WTC11 (cell line): ENCODE measurements around the gene BCAS3. TPM values are rescaled to one million over a fixed set of nuclear protein-coding genes. Genes with fewer than 3 reads are reported as not detected.

Experiments used
- ATAC-seq: fragments of 200-7000 bp; cut with Tn5 transposase; 2 replicates; pipeline ENCODE4 v1.10.0; 2021; ENCODE audit warnings: mild to moderate bottlenecking, moderate library complexity
- CTCF ChIA-PET: fragments of 300-600 bp; sonication (Branson Sonifier 250); formaldehyde crosslinking; loops from one replicate; lab custom pipeline; 2021; ENCODE audit warnings: antibody characterized with exemption; lab: Charles Lee
- POLR2A ChIA-PET: fragments of 350-600 bp; sonication (Branson Sonifier 250); formaldehyde crosslinking; loops from one replicate; lab custom pipeline; 2021; ENCODE audit warnings: antibody characterized with exemption; lab: Charles Lee
- DNase-seq: peaks from one replicate; pipeline ENCODE4 v3.0.0; 2021; ENCODE audit warnings: low spot score
- H3K27ac Mint-ChIP-seq: 2 replicates; pipeline ENCODE4 v1.8.0; 2021; ENCODE audit warnings: mixed read lengths
- H3K27me3 Mint-ChIP-seq: 2 replicates; pipeline ENCODE4 v1.8.0; 2021; ENCODE audit warnings: low read depth, mild to moderate bottlenecking, moderate library complexity, mixed read lengths
- H3K36me3 Mint-ChIP-seq: 2 replicates; pipeline ENCODE4 v1.8.0; 2021; ENCODE audit warnings: mixed read lengths
- H3K4me1 Mint-ChIP-seq: 2 replicates; pipeline ENCODE4 v1.8.0; 2022; ENCODE audit warnings: mixed read lengths
- H3K4me3 Mint-ChIP-seq: 2 replicates; pipeline ENCODE4 v1.8.0; 2021; ENCODE audit warnings: mild to moderate bottlenecking, moderate library complexity, mixed read lengths
- H3K9me3 Mint-ChIP-seq: 2 replicates; pipeline ENCODE4 v1.8.0; 2021; ENCODE audit warnings: mixed read lengths
- ARID4B ChIP-seq: sonication (generic); formaldehyde crosslinking; IDR thresholded peaks from 2 replicates; pipeline ENCODE4 v1.8.0; 2023; ENCODE audit warnings: missing genetic modification reagents, mild to moderate bottlenecking, borderline replicate concordance
- ATF1 ChIP-seq: sonication (generic); formaldehyde crosslinking; IDR thresholded peaks from 2 replicates; pipeline ENCODE4 v1.8.1; 2023; ENCODE audit warnings: mild to moderate bottlenecking, moderate library complexity, missing genetic modification reagents
- E2F4 ChIP-seq: sonication (generic); formaldehyde crosslinking; IDR thresholded peaks from 2 replicates; pipeline ENCODE4 v1.8.1; 2022; ENCODE audit warnings: low read depth, mild to moderate bottlenecking, moderate library complexity, missing genetic modification reagents, borderline replicate concordance
- E2F5 ChIP-seq: sonication (generic); formaldehyde crosslinking; IDR thresholded peaks from 2 replicates; pipeline ENCODE4 v1.8.1; 2022; ENCODE audit warnings: mild to moderate bottlenecking, moderate library complexity, missing genetic modification reagents
- ELF4 ChIP-seq: sonication (generic); formaldehyde crosslinking; IDR thresholded peaks from 2 replicates; pipeline ENCODE4 v1.8.1; 2022; ENCODE audit warnings: low read depth, mild to moderate bottlenecking, moderate library complexity, missing genetic modification reagents
- FOXP1 ChIP-seq: sonication (generic); formaldehyde crosslinking; IDR thresholded peaks from 2 replicates; pipeline ENCODE4 v1.8.0; 2022; ENCODE audit warnings: missing genetic modification reagents, mild to moderate bottlenecking, moderate library complexity, borderline replicate concordance
- GRHL2 ChIP-seq: fragments of 250-450 bp; sonication (Bioruptor Pico); IDR thresholded peaks from 2 replicates; pipeline ENCODE4 v1.8.0; 2022; ENCODE audit warnings: mild to moderate bottlenecking, moderate library complexity; ENCODE audit not compliant: insufficient replicate concordance, severe bottlenecking
- HMGA2 ChIP-seq: fragments of 250-450 bp; sonication (Bioruptor Pico); IDR thresholded peaks from 2 replicates; pipeline ENCODE4 v1.4.0; 2021; ENCODE audit warnings: mild to moderate bottlenecking, moderate library complexity
- SMAD3 ChIP-seq: sonication (generic); formaldehyde crosslinking; IDR thresholded peaks from 2 replicates; pipeline ENCODE4 v1.8.0; 2022; ENCODE audit warnings: missing genetic modification reagents, mild to moderate bottlenecking, borderline replicate concordance
- SMAD4 ChIP-seq: sonication (generic); formaldehyde crosslinking; IDR thresholded peaks from 2 replicates; pipeline ENCODE4 v1.8.0; 2022; ENCODE audit warnings: mild to moderate bottlenecking, missing genetic modification reagents
- TEAD1 ChIP-seq: sonication (generic); formaldehyde crosslinking; IDR thresholded peaks from 2 replicates; pipeline ENCODE4 v1.8.0; 2022; ENCODE audit warnings: mild to moderate bottlenecking, missing genetic modification reagents
- TEAD4 ChIP-seq: sonication (generic); formaldehyde crosslinking; IDR thresholded peaks from 2 replicates; pipeline ENCODE4 v1.8.0; 2022; ENCODE audit warnings: mild to moderate bottlenecking, missing genetic modification reagents
- USF1 ChIP-seq: sonication (generic); formaldehyde crosslinking; IDR thresholded peaks from 2 replicates; pipeline ENCODE4 v1.8.0; 2022; ENCODE audit warnings: mild to moderate bottlenecking, missing genetic modification reagents
- ZNF263 ChIP-seq: sonication (generic); formaldehyde crosslinking; IDR thresholded peaks from 2 replicates; pipeline ENCODE4 v1.8.1; 2022; ENCODE audit warnings: low read depth, mild to moderate bottlenecking, moderate library complexity, missing genetic modification reagents
- ZNF281 ChIP-seq: sonication (generic); formaldehyde crosslinking; IDR thresholded peaks from 2 replicates; pipeline ENCODE4 v1.8.0; 2023; ENCODE audit warnings: mild to moderate bottlenecking, missing genetic modification reagents
- ZNF423 ChIP-seq: fragments of 250-450 bp; sonication (Bioruptor Pico); IDR thresholded peaks from 2 replicates; pipeline ENCODE4 v2.1.2; 2022; ENCODE audit warnings: mild to moderate bottlenecking, moderate library complexity
- ZNF532 ChIP-seq: fragments of 250-450 bp; sonication (Bioruptor Pico); IDR thresholded peaks from 2 replicates; pipeline ENCODE4 v1.9.0; 2021; ENCODE audit warnings: mild to moderate bottlenecking, borderline replicate concordance
- total RNA-seq: library from RNA; stranded (reverse); gene quantifications from 3 replicates; pipeline ENCODE4 v1.2.3, GENCODE V29; 2021
- TF ChIP-seq, protein P1 (sequence below): sonication (generic); formaldehyde crosslinking; IDR thresholded peaks from 2 replicates; pipeline ENCODE4 v1.8.1; 2023; ENCODE audit warnings: mild to moderate bottlenecking, missing genetic modification reagents

Gene BCAS3
- total RNA-seq, 1 experiment from 2014 or later = 15.5 TPM

- Mint-ChIP-seq H3K27ac (no peak overlapping the region), H3K27me3 (no peaks in the 10 kb centered on the region; the same call in none of the 2 replicates), H3K4me3 (no peak overlapping the region), H3K9me3 (no peaks in the 10 kb centered on the region), H3K4me1 (peaks cover 14% of the 10 kb centered on the region), H3K36me3 (no peaks in the 10 kb centered on the region)
- no peak for ATAC-seq
- no peak for DNase-seq
- ChIA-PET POLR2A (no interaction called here), CTCF (no interaction called here)
- no peak for TF ChIP-seq ZNF263
- no peak for TF ChIP-seq E2F5 (CRISPR knock-in tag)
- TF ChIP-seq ELF4 (CRISPR knock-in tag) = no peak
- no peak for TF ChIP-seq E2F4 (CRISPR knock-in tag)
- TF ChIP-seq HMGA2 (CRISPR knock-in tag) = no peak
- no peak for TF ChIP-seq ZNF423 (CRISPR knock-in tag)
- TF ChIP-seq, protein P1, sequence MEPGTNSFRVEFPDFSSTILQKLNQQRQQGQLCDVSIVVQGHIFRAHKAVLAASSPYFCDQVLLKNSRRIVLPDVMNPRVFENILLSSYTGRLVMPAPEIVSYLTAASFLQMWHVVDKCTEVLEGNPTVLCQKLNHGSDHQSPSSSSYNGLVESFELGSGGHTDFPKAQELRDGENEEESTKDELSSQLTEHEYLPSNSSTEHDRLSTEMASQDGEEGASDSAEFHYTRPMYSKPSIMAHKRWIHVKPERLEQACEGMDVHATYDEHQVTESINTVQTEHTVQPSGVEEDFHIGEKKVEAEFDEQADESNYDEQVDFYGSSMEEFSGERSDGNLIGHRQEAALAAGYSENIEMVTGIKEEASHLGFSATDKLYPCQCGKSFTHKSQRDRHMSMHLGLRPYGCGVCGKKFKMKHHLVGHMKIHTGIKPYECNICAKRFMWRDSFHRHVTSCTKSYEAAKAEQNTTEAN (CRISPR knock-in tag) = no peak
- TF ChIP-seq USF1 (CRISPR knock-in tag) = no peak
- TF ChIP-seq ARID4B = no peak
- TF ChIP-seq TEAD4 (CRISPR knock-in tag) = no peak
- TF ChIP-seq FOXP1 (CRISPR knock-in tag) = no peak
- TF ChIP-seq SMAD3 (CRISPR knock-in tag) = no peak
- no peak for TF ChIP-seq ATF1 (CRISPR knock-in tag)
- TF ChIP-seq ZNF281 (CRISPR knock-in tag) = no peak
Measured at GRCh38 chr17:61294286-61294685, 616.6 kb downstream of the BCAS3 start.

GRCh38 chr17:61294777-61295176 is 617.1 kb downstream of the BCAS3 start:
- no peaks in the 10 kb centered on the region; the same call in none of the 2 replicates for H3K27me3 Mint-ChIP-seq
- DNase-seq (no peak), ATAC-seq (no peak)
- H3K27ac Mint-ChIP-seq = no peak overlapping the region
- H3K36me3 Mint-ChIP-seq = no peaks in the 10 kb centered on the region
- ChIA-PET CTCF (no interaction called here), POLR2A (interaction anchor here (0.6 kb wide), 1 partner anchor 16 kb away, joined by 4 read pairs; no protein-coding TSS in a partner anchor)
- peaks cover 14% of the 10 kb centered on the region for H3K4me1 Mint-ChIP-seq
- no peak overlapping the region for H3K4me3 Mint-ChIP-seq
- H3K9me3 Mint-ChIP-seq = no peaks in the 10 kb centered on the region
- no peak for TF ChIP-seq TEAD1 (CRISPR knock-in tag)
- TF ChIP-seq USF1 (CRISPR knock-in tag) = no peak
- TF ChIP-seq ZNF532 = no peak
- TF ChIP-seq GRHL2 (CRISPR knock-in tag) = no peak
- TF ChIP-seq ATF1 (CRISPR knock-in tag) = no peak
- no peak for TF ChIP-seq SMAD4
